GM18951 (cell line): Measurements from ENCODE around the gene RAB20.

Experiments used
- POLR2A ChIP-seq: IDR thresholded peaks from 4 replicates; pipeline ENCODE4 v1.6.1; 2011; ENCODE audit warnings: mild to moderate bottlenecking; ENCODE audit not compliant: insufficient read length, insufficient read depth; ENCODE audit errors: extremely low read depth
- in situ Hi-C: fragments of 300-500 bp; cut with MboI; formaldehyde crosslinking; loops from one replicate; pipeline ENCODE4 v1.12.0; 2022; ENCODE audit warnings: low sequenced_read_pairs, mixed read lengths, inconsistent platforms; ENCODE audit not compliant: unreplicated experiment

Gene RAB20

GRCh38 chr13:110568612-110569011 is 7.1 kb upstream of the RAB20 start:
- in situ Hi-C loops, result no loop called here
- TF ChIP-seq POLR2A, result no peak

- TF ChIP-seq POLR2A, result no peak
- in situ Hi-C loops, result no loop called here
These were observed 4.6 kb upstream of the RAB20 start for GRCh38 chr13:110566171-110566570.

DNA sequence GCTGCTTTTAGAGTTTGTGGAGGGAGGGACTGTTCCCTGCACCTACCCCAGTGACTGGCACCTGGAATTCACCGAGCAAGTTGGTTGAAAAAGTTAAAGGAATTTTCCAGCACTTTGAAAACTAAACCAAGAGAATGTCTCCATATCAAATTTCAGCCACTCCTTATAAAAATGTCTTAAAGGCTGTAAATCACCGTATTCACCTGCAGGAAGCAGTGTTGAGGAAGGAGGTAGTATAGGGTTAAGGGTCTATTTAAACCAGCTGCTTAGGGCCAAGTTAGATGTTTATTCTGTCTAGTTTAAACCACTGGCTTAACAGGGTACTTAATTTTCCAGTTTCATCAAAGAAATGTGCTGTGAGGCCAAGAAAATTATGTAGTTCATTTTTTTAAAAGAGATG is 3.8 kb upstream of the RAB20 start:
- TF ChIP-seq POLR2A, result no peak
- in situ Hi-C loops, result no loop called here

DNA sequence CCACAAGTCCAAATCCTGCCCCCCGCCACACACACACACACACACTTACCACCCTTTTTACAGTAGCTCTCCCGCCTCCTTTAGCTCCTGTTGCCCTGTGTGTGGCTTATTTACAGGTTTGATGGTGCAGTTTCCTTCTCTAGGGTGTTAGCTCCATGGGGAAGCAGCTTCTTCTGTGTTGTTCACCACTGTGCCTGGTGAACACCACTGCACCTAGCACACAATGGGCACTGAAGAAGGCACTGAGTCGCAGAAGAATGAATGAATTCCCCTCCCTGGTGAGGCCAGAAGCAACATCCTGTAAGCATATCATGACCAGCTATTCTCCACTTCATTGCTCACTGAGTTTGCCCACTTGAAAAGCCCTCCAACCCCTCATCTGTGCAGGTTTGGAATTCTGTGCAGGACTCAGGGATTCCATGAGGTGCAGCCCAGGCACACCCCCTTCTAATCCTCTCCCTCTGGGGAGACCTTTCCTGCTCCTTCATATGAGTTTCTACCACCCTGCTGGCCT is 3.0 kb upstream of the RAB20 start:
- no peak for TF ChIP-seq POLR2A
- in situ Hi-C loops, result no loop called here

DNA sequence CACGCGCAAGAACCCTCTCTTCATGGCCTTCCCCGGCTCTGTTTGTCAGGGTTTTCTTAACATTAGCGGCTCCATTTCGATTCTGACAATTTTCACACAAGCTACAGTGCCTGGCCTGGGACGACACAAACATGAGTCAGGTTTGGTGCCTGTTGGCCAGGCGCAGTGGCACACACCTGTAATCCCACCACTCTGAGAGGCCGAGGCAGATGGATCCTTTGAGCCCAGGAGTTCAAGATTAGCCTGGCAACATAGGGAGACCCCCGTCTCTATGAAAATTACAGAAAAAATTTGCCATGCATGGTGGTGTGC is 1.9 kb upstream of the RAB20 start:
- in situ Hi-C loops, result no loop called here
- TF ChIP-seq POLR2A, result no peak

DNA sequence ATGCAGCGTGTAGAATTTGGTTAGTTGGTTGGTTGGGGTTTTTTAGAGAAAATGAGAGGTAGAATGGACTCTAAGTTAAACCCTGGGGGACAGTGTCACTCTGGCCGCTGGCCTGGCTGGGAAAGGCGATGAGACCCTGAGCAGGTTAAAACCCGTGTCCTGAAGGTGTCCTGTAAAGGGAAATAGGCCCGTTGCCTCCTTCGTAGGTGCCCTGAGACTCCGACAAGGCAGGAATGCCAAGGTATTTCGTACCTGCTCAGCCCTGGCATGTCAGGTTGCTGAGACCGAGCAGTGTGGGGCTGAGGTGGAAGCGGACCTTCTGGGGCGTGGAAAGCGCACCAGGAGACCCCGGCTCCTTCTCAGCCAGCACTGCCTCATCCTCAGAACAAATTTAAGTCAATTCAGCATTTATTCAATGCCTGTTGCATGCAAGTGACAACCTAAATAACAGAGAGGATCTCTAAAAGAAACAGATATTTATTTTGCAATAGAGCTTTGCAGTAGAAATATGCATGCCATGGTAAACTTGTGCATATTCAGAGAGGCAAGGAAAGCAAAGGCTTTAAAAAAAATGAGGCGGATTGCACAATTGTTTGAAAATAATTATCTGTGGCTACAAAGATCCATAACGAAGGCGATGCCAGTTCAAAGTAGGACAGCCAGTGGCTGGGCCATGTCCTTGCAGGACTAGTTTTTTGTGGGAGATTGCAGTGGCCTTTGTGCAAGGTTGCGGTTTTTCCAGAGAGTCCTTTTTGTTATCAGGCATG is 1.4 kb upstream of the RAB20 start:
- in situ Hi-C loops, result no loop called here
- no peak for TF ChIP-seq POLR2A

GRCh38 chr13:110562036-110562597 is 595 bp upstream of the RAB20 start:
- in situ Hi-C loops, result no loop called here
- TF ChIP-seq POLR2A, result no peak

DNA sequence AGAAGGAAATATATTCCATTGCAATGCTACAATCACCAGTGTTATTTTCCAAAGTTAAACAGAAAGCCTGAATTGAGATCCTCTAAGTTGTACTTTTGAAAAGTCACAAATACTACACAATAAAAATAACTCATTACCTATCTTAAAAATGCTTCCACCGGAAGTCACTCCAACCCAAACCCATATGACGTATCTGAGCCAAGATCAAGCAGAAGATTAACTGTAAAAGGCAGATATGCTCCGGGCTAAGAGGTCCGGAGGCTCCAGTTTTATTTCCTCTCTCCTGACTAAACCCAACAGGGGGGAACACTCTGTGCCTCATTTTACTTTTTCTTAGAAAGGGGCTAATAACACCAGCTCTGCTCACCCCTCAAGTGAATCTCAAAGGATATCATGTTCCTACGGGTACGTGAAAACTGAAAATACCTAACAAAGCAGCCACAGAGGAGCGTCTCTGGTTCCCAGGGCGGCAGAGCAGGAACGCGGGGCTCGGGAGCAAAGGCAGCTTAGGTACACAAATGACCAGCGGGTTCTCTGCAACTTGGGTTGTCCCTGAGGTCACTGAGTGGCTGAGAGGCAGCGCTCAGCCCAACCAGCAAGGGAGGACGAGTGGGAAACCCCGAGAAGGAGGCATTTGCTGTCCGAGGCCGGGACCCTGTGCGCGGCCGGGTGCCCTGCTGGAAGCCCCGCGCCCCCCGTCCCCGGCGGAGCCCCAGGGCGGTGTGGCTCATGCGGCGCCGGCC is 750 bp downstream of the RAB20 start:
- in situ Hi-C loops, result no loop called here
- no peak for TF ChIP-seq POLR2A

DNA sequence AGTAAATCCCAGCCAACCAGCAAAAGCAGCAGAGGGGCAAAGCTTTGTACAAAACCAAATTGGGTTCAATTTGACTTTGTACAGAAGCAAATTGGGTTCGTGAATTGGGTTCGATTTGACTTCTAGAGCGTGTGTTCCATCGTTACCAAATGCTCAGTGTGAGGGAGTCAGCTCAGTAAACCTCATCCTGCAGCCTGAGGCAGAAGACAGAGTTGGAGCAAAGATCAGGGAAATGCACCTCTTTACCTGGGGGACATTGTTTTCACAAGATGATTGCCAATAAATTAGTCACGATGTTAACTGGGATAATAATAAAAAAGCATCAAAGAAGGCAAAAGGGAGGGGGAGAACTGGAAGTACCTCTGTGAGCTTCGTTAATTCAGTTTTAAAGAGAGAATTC is 1.5 kb downstream of the RAB20 start:
- TF ChIP-seq POLR2A, result no peak
- in situ Hi-C loops, result no loop called here

DNA sequence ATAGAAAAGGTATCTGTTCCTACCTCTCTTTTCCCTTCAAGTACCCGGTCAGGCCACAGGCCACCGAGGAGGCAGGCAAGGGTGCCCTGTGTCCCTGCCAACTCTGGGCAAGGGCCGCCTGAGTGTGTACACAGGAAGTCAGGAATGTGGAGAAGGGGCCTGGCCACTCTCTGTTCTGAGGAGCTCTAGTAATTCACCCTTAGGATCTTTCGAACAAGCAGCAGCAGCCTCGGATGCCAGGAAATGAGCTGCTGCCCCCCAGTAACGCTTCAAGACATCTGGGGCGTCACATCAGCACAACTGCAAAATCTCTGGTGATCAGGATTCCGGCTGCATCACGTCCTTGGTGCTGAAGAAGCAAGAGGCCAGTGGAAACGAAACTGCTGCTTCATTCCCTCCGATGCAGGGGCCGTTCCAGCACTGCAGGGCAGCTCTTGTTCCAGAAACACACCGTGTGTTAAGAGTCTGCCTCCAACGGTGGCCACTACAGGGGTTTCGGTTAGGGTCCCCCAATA is 2.0 kb downstream of the RAB20 start:
- in situ Hi-C loops, result no loop called here
- no peak for TF ChIP-seq POLR2A

DNA sequence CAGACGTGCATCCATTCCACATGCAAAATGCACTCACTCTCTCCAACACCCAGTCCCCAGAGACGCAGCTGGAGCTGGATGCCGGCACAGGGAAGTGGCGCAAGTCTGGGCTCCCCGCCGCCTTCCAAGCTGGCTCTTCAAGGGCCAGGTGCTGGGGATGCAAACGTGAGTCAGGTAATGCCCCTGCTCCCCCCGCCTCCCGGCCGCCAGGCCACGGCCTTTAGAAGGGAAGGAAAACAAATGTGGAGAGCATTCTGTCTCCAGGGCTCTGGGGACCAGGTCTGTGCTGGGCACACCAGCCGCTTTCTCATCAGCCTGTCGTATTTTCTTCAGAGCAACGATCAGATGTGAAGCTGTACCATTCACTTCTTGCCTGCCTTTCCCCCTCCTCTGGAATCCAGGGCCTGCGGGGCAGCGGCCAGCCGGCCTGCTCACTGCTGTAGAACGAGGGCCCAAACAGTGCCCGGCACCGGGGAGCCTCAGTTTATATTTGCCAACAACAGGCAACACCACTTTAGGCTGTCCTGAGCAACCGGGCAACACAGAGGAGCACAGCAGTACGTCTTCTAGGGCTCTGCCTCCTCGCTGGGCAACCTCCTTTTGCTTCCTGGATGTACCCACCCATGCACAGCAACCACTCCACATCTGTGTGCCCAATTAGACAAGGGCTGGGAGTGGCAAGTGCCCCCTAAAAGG is 3.8 kb downstream of the RAB20 start:
- no peak for TF ChIP-seq POLR2A
- in situ Hi-C loops, result no loop called here

GRCh38 chr13:110557082-110557481 is 4.4 kb downstream of the RAB20 start:
- in situ Hi-C loops, result no loop called here
- no peak for TF ChIP-seq POLR2A

DNA sequence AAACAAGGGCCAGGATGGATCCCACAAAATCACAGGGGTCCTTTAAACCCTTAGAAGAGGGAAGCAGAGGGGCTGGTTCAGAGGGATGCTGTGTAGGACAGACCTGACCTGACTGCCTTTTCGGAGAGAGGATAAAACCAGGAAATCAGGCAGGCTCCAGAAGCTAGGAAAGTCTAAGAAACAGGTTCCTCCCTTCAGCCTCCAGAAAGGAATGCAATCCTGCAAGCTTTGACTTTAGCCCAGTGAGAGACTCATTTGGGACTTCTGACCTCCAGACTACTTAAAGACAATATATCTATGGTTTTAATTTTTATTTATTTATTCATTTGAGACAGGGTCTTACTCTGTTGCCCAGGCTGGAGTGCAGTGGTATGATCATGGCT is 5.3 kb downstream of the RAB20 start:
- in situ Hi-C loops, result no loop called here

More for the DNA sequence above, 5.3 kb downstream of the RAB20 start:
- TF ChIP-seq POLR2A, result no peak
